ENCODE data around the gene OSTN. TPM values are rescaled to one million over a fixed set of nuclear protein-coding genes. Genes with fewer than 3 reads are reported as not detected.

The OSTN gene
- total RNA-seq, 1 experiment from 2014 or later, result not detected

DNA sequence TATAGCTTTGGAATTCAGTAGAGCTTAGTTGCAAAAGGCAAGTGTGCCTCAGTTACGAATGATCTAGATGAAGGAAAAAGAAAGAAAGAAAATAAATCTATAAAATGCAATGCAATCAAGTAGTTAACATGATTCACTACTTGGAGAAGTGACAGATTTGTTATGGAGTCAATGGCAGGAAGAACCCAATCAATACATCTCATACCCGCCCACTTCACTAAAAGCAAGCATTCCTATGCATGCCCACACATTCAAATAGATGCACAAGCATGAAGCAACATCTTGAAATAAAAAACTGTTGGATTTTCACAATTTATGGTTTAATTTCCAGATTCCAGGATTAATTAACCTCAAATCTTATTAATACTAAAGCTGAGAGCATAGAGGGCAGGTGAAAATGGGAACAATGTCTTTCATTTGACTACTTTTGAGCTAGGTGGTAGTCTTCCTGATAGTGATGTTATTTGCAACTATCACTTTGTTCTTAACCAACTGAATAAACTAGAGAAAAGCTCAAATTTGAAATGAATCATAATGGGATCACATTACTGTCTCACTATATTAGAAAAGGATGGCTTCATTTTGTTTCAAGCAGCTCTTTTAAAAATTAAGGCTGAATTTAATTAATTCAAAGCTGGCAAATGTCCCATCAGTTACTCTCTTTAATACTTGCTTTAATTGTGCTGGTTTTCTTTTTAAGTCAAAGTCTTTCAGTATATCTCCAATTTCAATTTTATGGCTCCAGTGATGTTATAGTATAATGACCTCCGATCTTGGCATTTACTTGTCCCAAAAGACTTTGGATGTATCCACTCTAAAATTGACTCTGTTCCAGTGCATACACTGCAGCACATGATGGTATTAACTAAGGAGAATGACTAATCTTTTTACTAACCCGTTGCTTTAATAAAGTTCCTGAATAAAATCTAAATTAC lies 83.5 kb downstream of the OSTN start:
- Histone ChIP-seq H3K27me3 (ENCODE audit: control insufficient read depth, insufficient read depth, low read length) (no peaks in the 10 kb centered on the region), H3K27ac (ENCODE audit: low read length) (no peak overlapping the region), H3K4me1 (ENCODE audit: control insufficient read depth, insufficient read depth, low read length) (no peaks in the 10 kb centered on the region), H3K4me3 (ENCODE audit: low read depth in 2 of 2, low read length in 2 of 2) (no peak overlapping the region), H3K36me3 (ENCODE audit: control insufficient read depth, insufficient read depth, low read length) (no peaks in the 10 kb centered on the region; the same call in 1 of the 2 replicates), H3K9me3 (ENCODE audit: control insufficient read depth, insufficient read depth, low read depth, low read length) (no peaks in the 10 kb centered on the region)
- DNase-seq (ENCODE audit: low read depth, low spot score), result no peak
- no peak for ATAC-seq
- ChIA-PET CTCF (interaction anchor here (0.6 kb wide), 1 partner anchor 8 kb away, joined by 3 read pairs; no protein-coding TSS in a partner anchor), POLR2A (no interaction called here)
- intact Hi-C loops (cut with micrococcal nuclease; ENCODE audit: unreplicated experiment) (no loop called here), in situ Hi-C loops (cut with HindIII; ENCODE audit: low pct_unique_long_range_greater_than_20kb, low sequenced_read_pairs) (no loop called here)
- BruUV-seq (replicated peaks), result no TSS peak
- TF ChIP-seq, protein P1, sequence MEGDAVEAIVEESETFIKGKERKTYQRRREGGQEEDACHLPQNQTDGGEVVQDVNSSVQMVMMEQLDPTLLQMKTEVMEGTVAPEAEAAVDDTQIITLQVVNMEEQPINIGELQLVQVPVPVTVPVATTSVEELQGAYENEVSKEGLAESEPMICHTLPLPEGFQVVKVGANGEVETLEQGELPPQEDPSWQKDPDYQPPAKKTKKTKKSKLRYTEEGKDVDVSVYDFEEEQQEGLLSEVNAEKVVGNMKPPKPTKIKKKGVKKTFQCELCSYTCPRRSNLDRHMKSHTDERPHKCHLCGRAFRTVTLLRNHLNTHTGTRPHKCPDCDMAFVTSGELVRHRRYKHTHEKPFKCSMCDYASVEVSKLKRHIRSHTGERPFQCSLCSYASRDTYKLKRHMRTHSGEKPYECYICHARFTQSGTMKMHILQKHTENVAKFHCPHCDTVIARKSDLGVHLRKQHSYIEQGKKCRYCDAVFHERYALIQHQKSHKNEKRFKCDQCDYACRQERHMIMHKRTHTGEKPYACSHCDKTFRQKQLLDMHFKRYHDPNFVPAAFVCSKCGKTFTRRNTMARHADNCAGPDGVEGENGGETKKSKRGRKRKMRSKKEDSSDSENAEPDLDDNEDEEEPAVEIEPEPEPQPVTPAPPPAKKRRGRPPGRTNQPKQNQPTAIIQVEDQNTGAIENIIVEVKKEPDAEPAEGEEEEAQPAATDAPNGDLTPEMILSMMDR (IDR thresholded peaks at IDR 0.05), result no peak
- TF ChIP-seq, protein P2, sequence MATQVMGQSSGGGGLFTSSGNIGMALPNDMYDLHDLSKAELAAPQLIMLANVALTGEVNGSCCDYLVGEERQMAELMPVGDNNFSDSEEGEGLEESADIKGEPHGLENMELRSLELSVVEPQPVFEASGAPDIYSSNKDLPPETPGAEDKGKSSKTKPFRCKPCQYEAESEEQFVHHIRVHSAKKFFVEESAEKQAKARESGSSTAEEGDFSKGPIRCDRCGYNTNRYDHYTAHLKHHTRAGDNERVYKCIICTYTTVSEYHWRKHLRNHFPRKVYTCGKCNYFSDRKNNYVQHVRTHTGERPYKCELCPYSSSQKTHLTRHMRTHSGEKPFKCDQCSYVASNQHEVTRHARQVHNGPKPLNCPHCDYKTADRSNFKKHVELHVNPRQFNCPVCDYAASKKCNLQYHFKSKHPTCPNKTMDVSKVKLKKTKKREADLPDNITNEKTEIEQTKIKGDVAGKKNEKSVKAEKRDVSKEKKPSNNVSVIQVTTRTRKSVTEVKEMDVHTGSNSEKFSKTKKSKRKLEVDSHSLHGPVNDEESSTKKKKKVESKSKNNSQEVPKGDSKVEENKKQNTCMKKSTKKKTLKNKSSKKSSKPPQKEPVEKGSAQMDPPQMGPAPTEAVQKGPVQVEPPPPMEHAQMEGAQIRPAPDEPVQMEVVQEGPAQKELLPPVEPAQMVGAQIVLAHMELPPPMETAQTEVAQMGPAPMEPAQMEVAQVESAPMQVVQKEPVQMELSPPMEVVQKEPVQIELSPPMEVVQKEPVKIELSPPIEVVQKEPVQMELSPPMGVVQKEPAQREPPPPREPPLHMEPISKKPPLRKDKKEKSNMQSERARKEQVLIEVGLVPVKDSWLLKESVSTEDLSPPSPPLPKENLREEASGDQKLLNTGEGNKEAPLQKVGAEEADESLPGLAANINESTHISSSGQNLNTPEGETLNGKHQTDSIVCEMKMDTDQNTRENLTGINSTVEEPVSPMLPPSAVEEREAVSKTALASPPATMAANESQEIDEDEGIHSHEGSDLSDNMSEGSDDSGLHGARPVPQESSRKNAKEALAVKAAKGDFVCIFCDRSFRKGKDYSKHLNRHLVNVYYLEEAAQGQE (IDR thresholded peaks at IDR 0.05; ENCODE audit: insufficient read depth in 1 of 2, low read depth in 2 of 2, low read length in 1 of 2), result no peak
- TF ChIP-seq TCF7L2 (IDR thresholded peaks at IDR 0.05; ENCODE audit: low read depth, low read length), result no peak
- no peak for TF ChIP-seq SIN3A (IDR thresholded peaks at IDR 0.05; ENCODE audit: borderline replicate concordance, insufficient read depth, low read depth, low read length)
- TF ChIP-seq POLR2AphosphoS5 (IDR thresholded peaks at IDR 0.05; ENCODE audit: low read depth, low read length), result no peak

DNA sequence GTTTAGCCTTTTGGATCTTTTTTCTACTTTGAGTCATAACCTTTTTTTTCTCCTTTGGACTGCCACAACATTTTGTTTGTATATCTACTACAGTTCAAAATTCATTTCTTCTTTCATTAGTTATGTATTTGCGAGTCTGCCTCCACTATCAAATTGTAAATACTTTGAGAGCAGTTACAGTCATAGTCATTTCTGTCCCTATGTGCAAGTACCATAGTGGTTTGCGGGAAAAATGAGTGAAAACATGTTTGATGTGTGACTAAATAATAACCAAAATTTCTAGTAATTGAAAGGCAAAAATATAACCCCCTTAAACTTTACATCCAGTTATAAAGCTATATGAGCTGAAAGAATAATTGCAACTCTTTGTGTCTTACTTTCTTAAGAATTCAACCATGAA lies 84.4 kb downstream of the OSTN start:
- intact Hi-C loops (cut with micrococcal nuclease; ENCODE audit: unreplicated experiment), result no loop called here
- CTCF ChIA-PET, result interaction anchor here (0.6 kb wide), 1 partner anchor 9 kb away, joined by 3 read pairs; no protein-coding TSS in a partner anchor

More for the DNA sequence above, 84.4 kb downstream of the OSTN start:
- ATAC-seq (no peak), DNase-seq (ENCODE audit: low read depth, low spot score) (no peak)
- BruUV-seq (replicated peaks), result no TSS peak
- TF ChIP-seq, protein P2 (IDR thresholded peaks at IDR 0.05; ENCODE audit: insufficient read depth in 1 of 2, low read depth in 2 of 2, low read length in 1 of 2), result no peak
- TF ChIP-seq POLR2AphosphoS5 (IDR thresholded peaks at IDR 0.05; ENCODE audit: low read depth, low read length) (no peak), TCF7L2 (IDR thresholded peaks at IDR 0.05; ENCODE audit: low read depth, low read length) (no peak), SIN3A (IDR thresholded peaks at IDR 0.05; ENCODE audit: borderline replicate concordance, insufficient read depth, low read depth, low read length) (no peak)
- TF ChIP-seq, protein P1 (IDR thresholded peaks at IDR 0.05), result no peak
- Histone ChIP-seq H3K27ac (ENCODE audit: low read length) (no peak overlapping the region), H3K9me3 (ENCODE audit: control insufficient read depth, insufficient read depth, low read depth, low read length) (no peaks in the 10 kb centered on the region), H3K27me3 (ENCODE audit: control insufficient read depth, insufficient read depth, low read length) (no peaks in the 10 kb centered on the region), H3K4me1 (ENCODE audit: control insufficient read depth, insufficient read depth, low read length) (no peaks in the 10 kb centered on the region), H3K36me3 (ENCODE audit: control insufficient read depth, insufficient read depth, low read length) (no peaks in the 10 kb centered on the region; the same call in 1 of the 2 replicates), H3K4me3 (ENCODE audit: low read depth in 2 of 2, low read length in 2 of 2) (no peak overlapping the region)
- POLR2A ChIA-PET, result no interaction called here
- in situ Hi-C loops (cut with HindIII; ENCODE audit: low pct_unique_long_range_greater_than_20kb, low sequenced_read_pairs), result no loop called here
